Endodermal cell (in vitro differentiated cells): ENCODE measurements around the gene ABCC12. TPM values are rescaled to one million over a fixed set of nuclear protein-coding genes. Genes with fewer than 3 reads are reported as not detected.

Experiments
- DNase-seq: peaks from one replicate; pipeline ENCODE4 v3.0.0-alpha.2; 2017
- H3K27ac ChIP-seq: 2 replicates; pipeline ENCODE4 v1.5.1; 2013; ENCODE audit warnings: mild to moderate bottlenecking, low read depth, low read length, moderate library complexity
- H3K27me3 ChIP-seq: 2 replicates; pipeline ENCODE4 v1.6.1; 2013; ENCODE audit warnings: mild to moderate bottlenecking, low read length, moderate library complexity; ENCODE audit not compliant: insufficient read depth, control insufficient read depth, poor library complexity, severe bottlenecking
- H3K36me3 ChIP-seq: 2 replicates; pipeline ENCODE4 v1.7.0; 2013; ENCODE audit warnings: mild to moderate bottlenecking, low read length, moderate library complexity; ENCODE audit not compliant: control insufficient read depth, insufficient read depth
- H3K4me1 ChIP-seq: one replicate; pipeline ENCODE4 v1.7.0; 2013; ENCODE audit warnings: low read length; ENCODE audit not compliant: control insufficient read depth, insufficient read depth
- H3K4me3 ChIP-seq: 2 replicates; pipeline ENCODE4 v1.5.1; 2013; ENCODE audit warnings: mild to moderate bottlenecking, low read length, moderate library complexity
- H3K9ac ChIP-seq: 2 replicates; pipeline ENCODE4 v1.6.1; 2013; ENCODE audit warnings: mild to moderate bottlenecking, low read length, moderate library complexity; ENCODE audit not compliant: poor library complexity, severe bottlenecking; ENCODE audit errors: extremely low read depth
- H3K9me3 ChIP-seq: 2 replicates; pipeline ENCODE4 v1.6.1; 2013; ENCODE audit warnings: mild to moderate bottlenecking, low read length, moderate library complexity; ENCODE audit not compliant: control insufficient read depth
- H3K27ac Mint-ChIP-seq: 2 replicates; pipeline ENCODE4 v1.8.0; 2020; ENCODE audit warnings: mixed read lengths
- H3K27me3 Mint-ChIP-seq: 2 replicates; pipeline ENCODE4 v1.8.0; 2021; ENCODE audit warnings: mild to moderate bottlenecking, mixed read lengths; ENCODE audit not compliant: insufficient read depth
- H3K36me3 Mint-ChIP-seq: 2 replicates; pipeline ENCODE4 v1.8.0; 2020; ENCODE audit warnings: low read depth, mixed read lengths
- H3K4me1 Mint-ChIP-seq: 2 replicates; pipeline ENCODE4 v1.8.0; 2020; ENCODE audit warnings: mixed read lengths
- H3K4me3 Mint-ChIP-seq: 2 replicates; pipeline ENCODE4 v1.8.0; 2020; ENCODE audit warnings: mild to moderate bottlenecking, moderate library complexity, mixed read lengths
- H3K9me3 Mint-ChIP-seq: 2 replicates; pipeline ENCODE4 v1.8.0; 2020; ENCODE audit warnings: mild to moderate bottlenecking, mixed read lengths
- WGBS, 2 experiments: methylation state at CpG; one replicate each; pipeline versions ENCODE4 v1.1.5 to v1.1.7; 2013; ENCODE audit warnings: missing lambda C conversion rate in 2 of 2, mixed read lengths in 1 of 2; ENCODE audit not compliant: insufficient coverage in 1 of 2, insufficient read length in 1 of 2; 5-methylcytosine and 5-hydroxymethylcytosine counted together
- total RNA-seq, 2 donors: library from RNA; stranded (reverse); fragmentation: NEBNext Ultra II Directional in 1 of 2; extraction: Animal tissue kit (Norgen Biotek cat#: 25700) in 1 of 2; gene quantifications; 2 replicates in 1 of 2; 3 replicates in 1 of 2; pipeline ENCODE4 v1.2.1, GENCODE V29; 2021
- TF ChIP-seq, protein P1 (sequence below): fragments of 200-600 bp; sonication (generic); conservative IDR thresholded peaks from 2 replicates; pipeline ENCODE4 v1.5.0; 2021; ENCODE audit warnings: antibody characterized with exemption, mild to moderate bottlenecking

Gene ABCC12
- total RNA-seq, 2 donors from 2014 or later = 0.35 to 1.2 TPM

DNA sequence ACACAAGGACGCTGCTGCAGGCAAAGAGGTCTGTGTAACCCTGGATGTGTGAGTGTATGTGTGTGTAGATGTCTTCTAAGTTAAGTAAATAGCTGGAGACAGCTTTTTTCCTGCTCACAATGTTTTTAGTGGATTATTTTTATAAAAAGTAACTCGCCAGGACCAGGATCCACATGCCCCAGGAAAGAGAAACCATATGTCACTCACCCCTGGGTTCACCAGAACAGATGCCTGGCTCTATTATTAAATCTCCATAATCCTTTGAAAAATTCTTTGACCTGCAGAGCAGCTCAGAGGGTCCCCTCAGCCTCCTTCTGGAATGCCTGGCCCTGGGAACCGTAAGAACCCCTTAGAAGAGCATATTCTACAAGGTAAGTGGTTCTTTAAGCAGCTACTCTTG lies 18.0 kb downstream of the ABCC12 start:
- Mint-ChIP-seq H3K4me3 (no peak overlapping the region), H3K27ac (no peak overlapping the region), H3K36me3 (no peaks in the 10 kb centered on the region), H3K27me3 (no peaks in the 10 kb centered on the region), H3K4me1 (peaks cover 22% of the 10 kb centered on the region), H3K9me3 (no peaks in the 10 kb centered on the region)
- WGBS, 2 experiments = 80 to 89% methylated on average over 3 of the region's 3 CpGs
- Histone ChIP-seq H3K27ac (no peak overlapping the region), H3K9me3 (no peaks in the 10 kb centered on the region), H3K4me1 (peaks cover 6% of the 10 kb centered on the region), H3K9ac (no peak overlapping the region), H3K27me3 (no peaks in the 10 kb centered on the region), H3K4me3 (no peak overlapping the region), H3K36me3 (no peaks in the 10 kb centered on the region)
- TF ChIP-seq, protein P1, sequence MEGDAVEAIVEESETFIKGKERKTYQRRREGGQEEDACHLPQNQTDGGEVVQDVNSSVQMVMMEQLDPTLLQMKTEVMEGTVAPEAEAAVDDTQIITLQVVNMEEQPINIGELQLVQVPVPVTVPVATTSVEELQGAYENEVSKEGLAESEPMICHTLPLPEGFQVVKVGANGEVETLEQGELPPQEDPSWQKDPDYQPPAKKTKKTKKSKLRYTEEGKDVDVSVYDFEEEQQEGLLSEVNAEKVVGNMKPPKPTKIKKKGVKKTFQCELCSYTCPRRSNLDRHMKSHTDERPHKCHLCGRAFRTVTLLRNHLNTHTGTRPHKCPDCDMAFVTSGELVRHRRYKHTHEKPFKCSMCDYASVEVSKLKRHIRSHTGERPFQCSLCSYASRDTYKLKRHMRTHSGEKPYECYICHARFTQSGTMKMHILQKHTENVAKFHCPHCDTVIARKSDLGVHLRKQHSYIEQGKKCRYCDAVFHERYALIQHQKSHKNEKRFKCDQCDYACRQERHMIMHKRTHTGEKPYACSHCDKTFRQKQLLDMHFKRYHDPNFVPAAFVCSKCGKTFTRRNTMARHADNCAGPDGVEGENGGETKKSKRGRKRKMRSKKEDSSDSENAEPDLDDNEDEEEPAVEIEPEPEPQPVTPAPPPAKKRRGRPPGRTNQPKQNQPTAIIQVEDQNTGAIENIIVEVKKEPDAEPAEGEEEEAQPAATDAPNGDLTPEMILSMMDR = no peak
- DNase-seq = no peak

DNA sequence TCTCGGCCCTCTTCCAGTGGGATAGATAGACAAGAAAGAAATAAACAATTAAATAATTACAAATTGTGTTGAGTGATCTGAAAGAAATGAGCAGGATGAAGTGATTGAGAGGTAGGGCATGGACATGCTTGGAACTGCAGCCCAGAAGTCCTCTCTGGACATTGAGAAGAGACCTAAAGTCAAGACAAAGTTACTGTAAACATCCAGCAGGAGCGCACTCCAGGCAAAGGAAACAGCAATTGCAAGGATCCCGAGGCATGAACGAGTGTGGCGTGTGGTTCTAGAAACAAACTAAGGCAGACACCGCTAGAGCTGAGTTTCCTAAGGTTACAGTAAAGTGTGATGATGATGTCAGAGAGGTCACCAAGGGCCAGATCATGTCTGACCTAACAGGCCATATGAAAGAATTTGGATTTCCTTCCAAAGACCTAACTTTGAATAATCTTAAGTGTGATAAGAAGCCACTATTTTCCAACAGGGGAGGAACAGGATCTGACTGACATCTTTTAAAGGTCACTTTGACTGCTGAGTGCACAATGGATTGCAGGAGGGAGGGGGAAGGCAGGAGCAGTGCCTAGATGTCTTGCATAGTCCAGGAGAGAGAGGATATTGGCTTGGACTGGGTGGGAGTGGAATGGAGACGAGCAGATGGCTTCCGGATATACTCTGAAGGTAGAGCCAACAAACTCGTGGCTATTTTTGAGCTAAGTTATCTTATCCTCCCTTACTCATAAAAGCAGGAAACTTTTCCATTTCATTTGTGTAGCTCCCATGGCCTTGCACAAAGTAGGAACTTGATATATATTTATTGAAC lies 19.0 kb downstream of the ABCC12 start:
- WGBS, 2 experiments = 96 to 97% methylated on average over 5 to 9 of the region's 9 CpGs
- H3K4me1 ChIP-seq = peaks cover 14% of the 10 kb centered on the region
- no peak overlapping the region for H3K4me3 Mint-ChIP-seq
- no peak overlapping the region for H3K9ac ChIP-seq
- H3K9me3 Mint-ChIP-seq = no peaks in the 10 kb centered on the region
- no peaks in the 10 kb centered on the region for H3K36me3 Mint-ChIP-seq
- no peak overlapping the region for H3K27ac ChIP-seq
- H3K27ac Mint-ChIP-seq = no peak overlapping the region
- no peak for DNase-seq
- no peaks in the 10 kb centered on the region for H3K36me3 ChIP-seq
- H3K4me1 Mint-ChIP-seq = peaks cover 28% of the 10 kb centered on the region
- H3K9me3 ChIP-seq = no peaks in the 10 kb centered on the region
- TF ChIP-seq, protein P1 = peak; percentile 20
- H3K27me3 ChIP-seq = no peaks in the 10 kb centered on the region
- H3K27me3 Mint-ChIP-seq = no peaks in the 10 kb centered on the region
- no peak overlapping the region for H3K4me3 ChIP-seq

DNA sequence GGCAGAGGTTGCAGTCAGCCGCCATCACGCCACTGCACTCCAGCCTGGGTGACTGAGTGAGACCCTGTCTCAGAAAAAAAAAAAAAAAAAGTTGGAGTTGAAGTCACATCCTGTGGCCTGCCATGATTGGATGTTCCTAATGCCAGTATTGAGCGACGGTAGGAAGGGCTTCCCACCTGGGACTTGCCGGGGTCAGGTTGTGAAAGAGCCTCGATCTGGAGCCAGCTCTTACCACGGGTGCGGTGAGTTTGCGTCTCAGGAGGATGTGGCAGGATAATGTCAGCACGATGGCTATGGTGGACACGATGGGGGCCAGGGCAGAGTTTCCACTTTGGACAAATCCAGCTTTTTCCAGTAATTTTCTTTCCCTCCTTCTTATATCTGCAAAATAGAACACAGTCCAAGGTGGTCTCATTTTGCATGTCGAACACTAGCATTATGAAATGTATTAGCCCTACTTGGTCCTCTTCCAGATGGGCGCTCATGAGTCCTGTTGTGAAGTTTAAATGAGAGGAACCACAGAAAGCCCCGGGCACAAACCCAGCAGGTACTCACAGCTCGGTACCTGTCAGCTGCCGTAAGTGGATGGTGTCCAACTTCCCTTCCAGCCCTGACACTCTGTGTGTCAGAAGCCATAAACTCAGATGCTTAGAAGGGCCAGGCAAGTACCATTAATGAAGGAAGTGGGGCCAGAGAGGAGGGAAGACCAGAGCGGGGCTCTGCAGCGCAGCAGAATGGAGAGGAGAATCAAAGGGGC lies 22.2 kb downstream of the ABCC12 start:
- 94 to 95% methylated on average over 15 to 18 of the region's 18 CpGs for WGBS, 2 experiments
- Histone ChIP-seq H3K4me3 (no peak overlapping the region), H3K27ac (no peak overlapping the region), H3K9ac (no peak overlapping the region), H3K36me3 (no peaks in the 10 kb centered on the region), H3K4me1 (peaks cover 15% of the 10 kb centered on the region), H3K27me3 (no peaks in the 10 kb centered on the region), H3K9me3 (no peaks in the 10 kb centered on the region)
- no peaks in the 10 kb centered on the region for H3K27me3 Mint-ChIP-seq
- peak overlapping the region; percentile 12 for H3K4me3 Mint-ChIP-seq
- no peak for DNase-seq
- peak overlapping the region; percentile 77 for H3K27ac Mint-ChIP-seq
- H3K36me3 Mint-ChIP-seq = no peaks in the 10 kb centered on the region
- H3K4me1 Mint-ChIP-seq = peaks cover 29% of the 10 kb centered on the region
- no peaks in the 10 kb centered on the region for H3K9me3 Mint-ChIP-seq
- TF ChIP-seq, protein P1 = no peak
